EH (cell line): ENCODE results near the gene SMCO2.

ENCODE experiments used
- DNase-seq: peaks from one replicate; pipeline ENCODE4 v3.0.0-alpha.2; 2015; ENCODE audit warnings: low read depth

Gene SMCO2

GRCh38 chr12:27500546-27500945, 54.0 kb downstream of the SMCO2 start:
- no peak for DNase-seq

GRCh38 chr12:27502021-27502435, 55.5 kb downstream of the SMCO2 start:
- no peak for DNase-seq

DNA sequence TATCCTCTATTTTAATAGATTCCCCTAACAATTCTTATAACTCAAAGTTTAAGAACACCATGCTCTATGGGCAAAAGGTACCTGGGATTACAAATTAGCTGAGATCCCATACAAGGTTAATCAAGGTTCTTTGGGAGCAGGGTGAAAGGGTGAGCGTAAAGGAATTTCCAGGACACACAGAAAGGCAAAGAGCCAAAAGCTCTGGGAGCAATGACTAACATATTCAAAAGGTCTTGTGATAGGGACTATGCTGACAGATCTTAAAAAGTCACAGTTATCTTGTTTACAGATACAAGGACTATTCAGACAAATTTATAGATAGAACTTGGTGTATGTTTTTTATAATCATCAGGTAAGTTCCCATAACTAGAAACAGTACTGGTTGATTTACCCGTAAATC, 58.0 kb downstream of the SMCO2 start:
- DNase-seq, result peak; percentile 49

GRCh38 chr12:27505109-27505508, 58.6 kb downstream of the SMCO2 start:
- peak; percentile 75 for DNase-seq

- no peak for DNase-seq
Measured at GRCh38 chr12:27505761-27506160, 59.2 kb downstream of the SMCO2 start.

DNA sequence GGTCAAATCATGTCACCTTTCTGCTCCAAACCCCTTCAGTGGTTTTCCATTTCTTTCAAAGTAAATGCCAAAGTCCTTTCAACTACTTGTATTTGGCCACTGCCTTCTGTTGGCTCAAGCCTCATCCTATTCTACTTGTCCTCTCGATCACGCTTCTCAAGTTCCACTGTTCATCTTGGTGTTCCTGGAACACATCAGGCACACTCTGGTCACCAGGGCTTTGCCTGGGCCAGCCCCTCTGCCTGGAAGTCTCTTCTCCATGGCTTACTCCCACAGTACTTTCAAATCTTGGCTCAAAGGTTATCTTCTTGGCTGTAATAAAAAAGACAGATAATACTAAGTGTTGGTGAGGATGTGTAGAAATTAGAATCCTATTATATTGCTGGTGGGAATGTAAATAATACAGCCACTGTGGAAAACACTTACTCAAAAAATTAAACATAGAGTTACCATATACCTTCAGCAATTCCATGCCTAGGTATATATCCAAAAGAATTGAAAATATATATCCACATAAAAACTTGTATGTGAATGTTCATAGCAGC, 60.2 kb downstream of the SMCO2 start:
- no peak for DNase-seq

DNA sequence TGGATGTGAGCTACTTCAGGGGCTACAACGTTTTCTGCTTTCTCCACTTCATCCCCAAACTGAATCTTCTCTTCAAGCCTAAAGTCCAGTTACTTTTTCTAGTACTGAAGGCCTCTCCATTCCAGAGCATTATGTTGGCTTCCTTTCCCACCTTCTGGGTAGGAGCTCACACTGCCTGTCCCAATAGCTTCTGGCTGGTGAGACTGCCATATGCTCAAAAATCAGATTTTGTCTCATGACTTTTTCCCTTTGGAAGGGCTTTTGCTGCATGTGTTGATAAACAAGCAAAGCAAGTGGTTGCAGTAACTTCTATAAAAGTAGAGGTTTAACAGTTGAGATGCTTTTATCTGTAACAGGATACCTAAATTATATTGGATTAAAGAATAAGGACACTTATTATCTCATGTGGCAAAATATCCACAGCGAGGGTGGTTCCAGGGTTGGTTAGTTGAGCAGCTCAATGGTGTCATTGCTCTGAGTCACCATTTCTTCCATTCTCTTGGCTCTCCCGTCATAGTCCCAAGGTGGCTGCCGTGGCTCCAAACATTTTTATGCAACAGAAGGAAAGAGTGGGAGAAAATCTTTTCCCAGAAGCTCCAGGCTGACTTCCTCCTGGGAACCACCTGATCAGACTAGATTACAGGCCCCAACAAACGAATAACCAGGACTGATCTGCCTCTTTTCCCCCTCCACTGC, 62.3 kb downstream of the SMCO2 start:
- DNase-seq, result no peak

DNA sequence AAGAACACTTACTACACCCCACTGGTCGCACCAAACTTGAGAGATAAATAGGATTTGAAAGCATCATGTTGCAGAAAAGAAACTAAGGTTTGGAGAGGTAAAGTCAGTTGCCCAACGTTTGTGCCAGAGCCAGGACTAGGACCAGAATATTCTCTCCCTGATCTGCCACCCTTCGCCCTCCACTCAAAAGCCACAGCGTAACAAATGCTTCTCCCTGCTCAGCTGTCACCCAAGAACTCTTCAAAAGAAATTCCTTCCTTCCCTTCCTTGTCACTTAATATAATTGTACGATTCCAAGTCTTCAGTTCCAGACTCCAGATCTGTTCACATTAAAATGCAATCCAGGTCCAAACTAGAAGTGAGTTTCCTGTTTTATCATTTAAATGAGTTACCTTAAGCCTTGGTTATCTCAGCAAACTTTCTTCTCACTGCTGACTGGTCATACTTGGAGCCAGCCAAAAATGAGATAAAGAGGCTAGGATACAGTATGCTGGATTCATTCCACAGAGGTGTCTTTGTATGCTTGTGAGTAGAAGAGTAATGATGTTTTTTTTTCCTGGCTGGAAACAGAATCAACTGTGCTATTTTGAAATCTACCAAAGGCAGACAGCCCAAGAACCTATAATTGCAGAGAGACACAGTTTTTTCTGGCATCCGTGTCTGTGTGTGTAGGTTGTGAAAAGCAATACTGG, 64.6 kb downstream of the SMCO2 start:
- DNase-seq, result no peak

DNA sequence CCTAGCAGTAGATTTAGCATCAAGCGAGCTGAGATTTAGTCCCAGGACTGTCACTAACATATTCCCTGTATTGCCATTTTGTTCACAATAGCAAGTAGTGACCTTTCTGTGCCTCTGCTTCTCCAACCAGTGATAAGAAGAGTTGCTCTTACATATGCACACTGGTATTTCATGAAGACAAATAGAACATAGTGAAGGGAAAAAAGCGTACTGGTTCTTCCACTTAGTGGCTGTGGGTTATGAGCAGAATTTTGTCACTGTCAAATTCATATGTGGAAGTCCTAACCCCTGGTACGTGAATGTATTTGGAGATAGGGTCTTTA, 65.1 kb downstream of the SMCO2 start:
- DNase-seq, result no peak

GRCh38 chr12:27513155-27513824, 66.8 kb downstream of the SMCO2 start:
- no peak for DNase-seq

- no peak for DNase-seq
Measured at GRCh38 chr12:27515671-27516070, 69.1 kb downstream of the SMCO2 start.

DNA sequence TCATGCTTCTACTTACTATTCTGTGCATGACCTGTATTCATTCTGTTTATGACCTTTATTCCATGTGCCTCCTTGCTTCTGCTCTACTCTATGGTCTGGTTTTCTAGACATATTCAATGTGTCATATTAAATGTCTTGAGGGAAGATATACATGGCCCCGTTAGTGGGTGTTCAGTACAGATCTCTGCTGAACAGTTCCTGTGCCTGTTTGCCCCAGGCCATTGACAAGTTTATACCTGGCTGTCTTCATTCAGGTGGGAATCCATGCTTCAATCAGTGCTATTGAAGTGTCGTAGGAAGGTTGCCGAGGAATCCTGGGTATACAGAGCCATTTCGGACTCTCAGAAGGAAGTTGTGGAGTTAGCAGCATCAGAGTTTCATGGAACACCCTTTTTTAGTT, 70.1 kb downstream of the SMCO2 start:
- no peak for DNase-seq

- DNase-seq, result no peak
Measured at GRCh38 chr12:27517546-27517945, 71.0 kb downstream of the SMCO2 start.

- DNase-seq, result no peak
Measured at GRCh38 chr12:27517961-27518665, 71.6 kb downstream of the SMCO2 start.

DNA sequence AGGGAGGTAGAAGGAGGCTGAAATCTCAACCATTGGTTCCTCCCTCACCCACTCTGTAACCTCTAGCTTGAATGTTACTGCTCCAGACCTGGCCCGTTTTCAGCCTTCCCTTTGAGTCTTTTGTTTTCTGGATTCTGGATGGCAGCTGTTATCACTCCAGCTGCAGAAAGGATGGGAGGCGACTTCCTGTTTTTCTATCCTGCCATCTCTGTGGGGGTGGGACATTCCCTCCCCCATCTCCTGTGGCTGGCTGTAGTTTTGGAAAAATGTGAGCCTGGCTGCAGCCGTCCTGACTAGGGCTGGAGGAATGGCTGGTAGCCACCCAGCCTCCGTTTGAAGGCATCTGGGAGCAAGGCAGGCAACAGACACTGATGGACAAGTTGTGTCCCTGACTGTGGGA, 74.5 kb downstream of the SMCO2 start:
- DNase-seq, result peak; percentile 84

DNA sequence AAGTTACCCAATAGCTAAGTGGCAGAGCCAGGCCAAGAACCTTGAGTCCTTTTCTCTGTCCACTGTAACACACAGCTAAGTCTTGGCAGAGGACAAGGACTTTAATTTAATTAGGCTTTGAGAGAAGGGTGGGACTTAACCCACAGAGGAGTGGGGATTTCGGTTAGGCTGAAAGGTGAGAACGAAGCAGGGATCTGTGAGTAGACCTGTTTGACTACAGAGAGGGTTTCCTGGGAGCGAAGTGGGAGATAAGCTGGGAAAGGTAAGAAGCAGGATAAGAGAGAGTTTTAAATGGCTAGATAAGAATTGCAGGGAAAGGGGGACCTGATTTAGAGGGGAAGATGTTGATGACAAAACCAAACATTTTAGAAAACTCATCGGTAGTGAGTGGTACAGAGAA, 75.4 kb downstream of the SMCO2 start:
- no peak for DNase-seq

- no peak for DNase-seq
Measured at GRCh38 chr12:27523305-27523641, 76.7 kb downstream of the SMCO2 start.

GRCh38 chr12:27523642-27524493, 77.3 kb downstream of the SMCO2 start, which contains the start of gene PPFIBP1:
PPFIBP1 (plus strand) TSS chr12:27524206; CDS start chr12:27633397, 109,191 bp downstream.
- peak; percentile 98 for DNase-seq

- DNase-seq, result no peak
Measured at GRCh38 chr12:27524494-27524835, 77.9 kb downstream of the SMCO2 start.

GRCh38 chr12:27524839-27525753, 78.6 kb downstream of the SMCO2 start:
- peak; percentile 83 for DNase-seq

GRCh38 chr12:27527512-27527911, 81.0 kb downstream of the SMCO2 start:
- no peak for DNase-seq
